ENCODE results near the gene RAB11FIP4. TPM values are rescaled to one million over a fixed set of nuclear protein-coding genes. Genes with fewer than 3 reads are reported as not detected.

RAB11FIP4 gene
- total and polyA plus RNA-seq, 2 of the 13 experiments (the other 11 are each of a cell fraction or from before 2014, with no cell fraction given) = 28.0 to 89.3 TPM

DNA sequence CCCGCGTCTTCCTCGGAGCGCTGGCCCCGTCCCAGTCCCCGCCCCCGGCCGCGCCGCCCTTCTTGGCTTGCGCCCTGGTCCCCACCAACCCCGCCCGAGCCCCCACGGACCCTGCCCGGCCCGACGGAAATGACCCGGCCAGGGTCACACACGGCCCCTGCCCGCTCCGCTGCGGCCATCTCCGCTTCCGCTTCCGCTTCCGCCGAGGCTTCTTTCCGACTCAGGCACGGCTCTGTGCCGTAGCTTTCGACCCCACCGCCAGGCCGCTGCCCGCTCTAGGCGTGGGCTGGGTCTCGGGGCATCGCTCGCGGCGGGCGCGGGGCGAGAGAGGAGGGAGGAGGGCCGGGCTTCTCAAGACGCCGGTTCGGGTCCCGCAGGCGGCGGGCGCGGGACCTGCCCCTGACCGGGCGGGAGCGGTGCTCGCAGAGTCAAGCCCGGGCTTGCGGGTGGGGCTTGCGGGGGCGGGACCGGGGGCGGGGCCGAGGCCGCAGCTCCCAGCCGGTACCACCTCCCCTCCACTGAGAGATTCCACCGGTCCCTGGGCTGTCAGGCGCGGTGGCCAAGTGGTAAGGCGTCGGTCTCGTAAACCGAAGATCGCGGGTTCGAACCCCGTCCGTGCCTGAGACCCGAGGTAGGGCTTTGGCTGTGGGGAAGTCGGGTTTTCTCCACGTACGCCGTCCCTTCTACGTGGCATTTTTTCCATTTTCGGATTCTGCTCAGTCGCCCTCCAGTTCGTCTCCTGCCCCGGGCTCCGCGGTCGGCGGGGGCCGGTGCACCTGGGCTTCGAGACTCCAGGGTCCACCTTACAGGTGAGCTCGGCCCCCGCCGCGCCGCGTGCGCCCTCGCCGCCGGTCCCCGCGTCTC, 158.3 kb downstream of the RAB11FIP4 start (continued):
- TF ChIP-seq ZNF253 (CRISPR knock-in tag; IDR thresholded peaks at IDR 0.05; ENCODE audit: borderline replicate concordance) (0 out of 2 replicates have a peak, but pooled peaks have one; percentile 18), ZNF33B (CRISPR knock-in tag; IDR thresholded peaks at IDR 0.05) (peak; percentile 59; the same call in 1 of the 2 replicates), CREB1 (IDR thresholded peaks at IDR 0.05) (no peak), CREB1 (CRISPR knock-in tag; IDR thresholded peaks at IDR 0.05) (0 out of 2 replicates have a peak, but pooled peaks have one; percentile 7), ZNF496 (CRISPR knock-in tag; IDR thresholded peaks at IDR 0.05; ENCODE audit: insufficient replicate concordance) (no peak), KAT8 (CRISPR knock-in tag; IDR thresholded peaks at IDR 0.05) (peak; percentile 84), GPN1 (CRISPR knock-in tag; IDR thresholded peaks at IDR 0.05; ENCODE audit: borderline replicate concordance) (peak; percentile 74; the same call in 1 of the 2 replicates), ZFP36L2 (CRISPR knock-in tag; IDR thresholded peaks at IDR 0.05) (no peak), ZNF44 (CRISPR knock-in tag; IDR thresholded peaks at IDR 0.05) (no peak), ZFP36L1 (CRISPR knock-in tag; IDR thresholded peaks at IDR 0.05) (no peak), JUNB (CRISPR knock-in tag; IDR thresholded peaks at IDR 0.05; ENCODE audit: borderline replicate concordance) (no peak), NONO (IDR thresholded peaks at IDR 0.05) (no peak), NONO (CRISPR knock-in tag; conservative IDR thresholded peaks at IDR 0.05) (peak; percentile 83; the same call in 1 of the 2 replicates), TP53 (CRISPR knock-in tag; conservative IDR thresholded peaks at IDR 0.05) (peak; percentile 81; the same call in 1 of the 2 replicates), FOXP1 (IDR thresholded peaks at IDR 0.05) (no peak), FOXP1 (CRISPR knock-in tag; IDR thresholded peaks at IDR 0.05) (no peak), ZNF317 (CRISPR knock-in tag; IDR thresholded peaks at IDR 0.05) (peak; percentile 66), PAF1 (CRISPR knock-in tag; IDR thresholded peaks at IDR 0.05) (no peak), NR2F1 (CRISPR knock-in tag; IDR thresholded peaks at IDR 0.05) (no peak; a peak in 2 of 4 replicates), MIER2 (CRISPR knock-in tag; IDR thresholded peaks at IDR 0.05) (no peak), ZEB1 (IDR thresholded peaks at IDR 0.05; ENCODE audit: insufficient replicate concordance, low read depth) (peak; percentile 84), NCOA1 (CRISPR knock-in tag; IDR thresholded peaks at IDR 0.05) (peak; percentile 93)
- TF ChIP-seq, protein P1, sequence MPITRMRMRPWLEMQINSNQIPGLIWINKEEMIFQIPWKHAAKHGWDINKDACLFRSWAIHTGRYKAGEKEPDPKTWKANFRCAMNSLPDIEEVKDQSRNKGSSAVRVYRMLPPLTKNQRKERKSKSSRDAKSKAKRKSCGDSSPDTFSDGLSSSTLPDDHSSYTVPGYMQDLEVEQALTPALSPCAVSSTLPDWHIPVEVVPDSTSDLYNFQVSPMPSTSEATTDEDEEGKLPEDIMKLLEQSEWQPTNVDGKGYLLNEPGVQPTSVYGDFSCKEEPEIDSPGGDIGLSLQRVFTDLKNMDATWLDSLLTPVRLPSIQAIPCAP (CRISPR knock-in tag; IDR thresholded peaks at IDR 0.05; ENCODE audit: low read depth) = no peak
- TF ChIP-seq, protein P2, sequence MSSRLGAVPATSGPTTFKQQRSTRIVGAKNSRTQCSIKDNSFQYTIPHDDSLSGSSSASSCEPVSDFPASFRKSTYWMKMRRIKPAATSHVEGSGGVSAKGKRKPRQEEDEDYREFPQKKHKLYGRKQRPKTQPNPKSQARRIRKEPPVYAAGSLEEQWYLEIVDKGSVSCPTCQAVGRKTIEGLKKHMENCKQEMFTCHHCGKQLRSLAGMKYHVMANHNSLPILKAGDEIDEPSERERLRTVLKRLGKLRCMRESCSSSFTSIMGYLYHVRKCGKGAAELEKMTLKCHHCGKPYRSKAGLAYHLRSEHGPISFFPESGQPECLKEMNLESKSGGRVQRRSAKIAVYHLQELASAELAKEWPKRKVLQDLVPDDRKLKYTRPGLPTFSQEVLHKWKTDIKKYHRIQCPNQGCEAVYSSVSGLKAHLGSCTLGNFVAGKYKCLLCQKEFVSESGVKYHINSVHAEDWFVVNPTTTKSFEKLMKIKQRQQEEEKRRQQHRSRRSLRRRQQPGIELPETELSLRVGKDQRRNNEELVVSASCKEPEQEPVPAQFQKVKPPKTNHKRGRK (CRISPR knock-in tag; IDR thresholded peaks at IDR 0.05) = no peak
- TF ChIP-seq, protein P3, sequence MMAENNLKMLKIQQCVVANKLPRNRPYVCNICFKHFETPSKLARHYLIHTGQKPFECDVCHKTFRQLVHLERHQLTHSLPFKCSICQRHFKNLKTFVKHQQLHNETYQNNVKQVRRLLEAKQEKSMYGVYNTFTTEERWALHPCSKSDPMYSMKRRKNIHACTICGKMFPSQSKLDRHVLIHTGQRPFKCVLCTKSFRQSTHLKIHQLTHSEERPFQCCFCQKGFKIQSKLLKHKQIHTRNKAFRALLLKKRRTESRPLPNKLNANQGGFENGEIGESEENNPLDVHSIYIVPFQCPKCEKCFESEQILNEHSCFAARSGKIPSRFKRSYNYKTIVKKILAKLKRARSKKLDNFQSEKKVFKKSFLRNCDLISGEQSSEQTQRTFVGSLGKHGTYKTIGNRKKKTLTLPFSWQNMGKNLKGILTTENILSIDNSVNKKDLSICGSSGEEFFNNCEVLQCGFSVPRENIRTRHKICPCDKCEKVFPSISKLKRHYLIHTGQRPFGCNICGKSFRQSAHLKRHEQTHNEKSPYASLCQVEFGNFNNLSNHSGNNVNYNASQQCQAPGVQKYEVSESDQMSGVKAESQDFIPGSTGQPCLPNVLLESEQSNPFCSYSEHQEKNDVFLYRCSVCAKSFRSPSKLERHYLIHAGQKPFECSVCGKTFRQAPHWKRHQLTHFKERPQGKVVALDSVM (CRISPR knock-in tag; IDR thresholded peaks at IDR 0.05) = peak; percentile 43; the same call in 1 of the 2 replicates
- TF ChIP-seq, protein P4, sequence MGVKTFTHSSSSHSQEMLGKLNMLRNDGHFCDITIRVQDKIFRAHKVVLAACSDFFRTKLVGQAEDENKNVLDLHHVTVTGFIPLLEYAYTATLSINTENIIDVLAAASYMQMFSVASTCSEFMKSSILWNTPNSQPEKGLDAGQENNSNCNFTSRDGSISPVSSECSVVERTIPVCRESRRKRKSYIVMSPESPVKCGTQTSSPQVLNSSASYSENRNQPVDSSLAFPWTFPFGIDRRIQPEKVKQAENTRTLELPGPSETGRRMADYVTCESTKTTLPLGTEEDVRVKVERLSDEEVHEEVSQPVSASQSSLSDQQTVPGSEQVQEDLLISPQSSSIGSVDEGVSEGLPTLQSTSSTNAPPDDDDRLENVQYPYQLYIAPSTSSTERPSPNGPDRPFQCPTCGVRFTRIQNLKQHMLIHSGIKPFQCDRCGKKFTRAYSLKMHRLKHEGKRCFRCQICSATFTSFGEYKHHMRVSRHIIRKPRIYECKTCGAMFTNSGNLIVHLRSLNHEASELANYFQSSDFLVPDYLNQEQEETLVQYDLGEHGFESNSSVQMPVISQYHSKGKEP (CRISPR knock-in tag; IDR thresholded peaks at IDR 0.05) = no peak

Data from HepG2 (cell line).